Umbilical cord (tissue), 2 donors: ENCODE results near the gene NHEJ1. TPM values are rescaled to one million over a fixed set of nuclear protein-coding genes. Genes with fewer than 3 reads are reported as not detected.

Source experiments
- DNase-seq: peaks from one replicate; pipeline ENCODE4 v3.0.0-alpha.2; 2015; ENCODE audit warnings: low spot score
- total RNA-seq: library from RNA; depleted of rRNA; stranded (reverse); fragments of >200 nt; gene quantifications from one replicate; pipeline ENCODE4 v1.2.3, GENCODE V29; 2014; ENCODE audit warnings: low replicate concordance; ENCODE audit not compliant: insufficient read depth

The NHEJ1 gene
- total RNA-seq, 1 donor from 2014 or later, result 13.0 TPM

DNA sequence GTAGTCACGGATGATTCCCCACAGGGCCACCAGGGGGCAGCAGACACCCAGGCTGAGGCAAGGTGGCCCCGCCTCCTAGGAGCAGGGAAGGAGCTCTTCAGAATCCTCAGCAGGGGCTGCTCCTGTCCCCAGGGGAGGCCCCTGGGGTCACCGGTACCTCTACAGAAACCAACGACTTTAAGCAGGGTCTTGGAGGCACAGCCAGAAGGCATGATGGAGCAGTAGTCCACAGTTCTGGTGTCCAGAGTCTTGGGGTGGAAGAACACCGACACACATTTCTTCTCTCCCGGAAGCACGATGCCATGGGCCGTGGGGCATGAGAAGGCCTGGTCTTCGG, 130.8 kb downstream of the NHEJ1 start:
- DNase-seq, result peak; percentile 76

DNA sequence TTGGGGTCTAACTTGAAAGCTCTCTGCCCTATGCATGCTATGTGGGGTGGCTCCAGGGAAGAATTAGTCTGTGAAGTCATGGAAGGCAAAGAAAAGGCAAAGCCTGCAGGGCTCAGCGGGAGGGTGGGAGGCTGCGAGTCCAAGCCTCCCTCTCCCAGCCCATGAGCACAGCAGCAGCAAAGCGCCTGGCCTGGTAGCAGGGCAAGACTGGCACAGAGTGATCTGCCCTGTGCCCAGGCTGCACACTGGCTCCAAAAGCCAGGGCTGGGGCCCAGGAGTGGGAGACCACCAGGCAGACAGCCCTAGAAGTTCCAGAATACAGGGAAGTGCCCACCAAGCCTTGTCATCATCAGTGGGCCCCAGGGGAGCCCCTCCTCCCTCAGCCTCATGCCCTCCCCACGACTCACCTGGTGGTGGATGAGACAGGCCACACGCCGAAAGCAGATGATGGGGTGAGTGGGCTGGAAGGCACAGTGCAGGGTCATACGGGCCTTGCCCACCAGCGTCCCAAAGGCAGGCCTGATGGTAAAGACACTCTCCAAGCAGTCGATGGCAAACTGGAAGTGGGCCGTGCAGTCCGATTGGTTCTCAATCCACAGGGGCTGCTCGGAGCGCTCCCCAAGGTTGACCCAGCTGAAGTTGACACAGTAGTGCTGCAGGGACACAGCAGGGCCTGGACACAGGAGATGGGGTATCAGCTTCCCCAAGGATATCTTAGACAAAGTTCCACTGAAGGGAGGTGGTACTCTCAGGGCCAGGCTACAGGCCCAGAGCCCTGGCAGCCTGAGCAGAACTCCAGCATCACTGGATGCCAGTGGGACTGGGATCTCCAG, 131.4 kb downstream of the NHEJ1 start:
- no peak for DNase-seq

DNA sequence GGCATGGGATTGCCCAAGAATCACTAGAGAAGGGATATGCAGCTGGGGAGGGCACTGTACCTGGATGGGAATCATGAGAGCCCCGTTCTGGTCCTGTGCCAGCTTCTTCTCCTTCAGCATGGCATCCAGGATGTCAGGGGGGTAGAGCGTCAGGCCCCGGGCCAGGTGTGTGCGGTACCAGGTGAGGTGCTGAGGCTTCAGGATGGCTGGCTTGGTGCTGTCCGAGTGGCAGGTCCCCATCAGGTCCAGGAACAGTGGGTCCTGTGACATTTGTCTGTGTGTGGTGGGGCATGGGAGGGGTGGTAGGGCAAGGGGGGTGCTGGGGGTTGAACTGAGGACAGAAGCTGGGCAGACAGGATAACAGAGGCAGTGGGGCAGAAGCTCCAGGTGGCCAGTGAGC, 132.5 kb downstream of the NHEJ1 start:
- no peak for DNase-seq

DNA sequence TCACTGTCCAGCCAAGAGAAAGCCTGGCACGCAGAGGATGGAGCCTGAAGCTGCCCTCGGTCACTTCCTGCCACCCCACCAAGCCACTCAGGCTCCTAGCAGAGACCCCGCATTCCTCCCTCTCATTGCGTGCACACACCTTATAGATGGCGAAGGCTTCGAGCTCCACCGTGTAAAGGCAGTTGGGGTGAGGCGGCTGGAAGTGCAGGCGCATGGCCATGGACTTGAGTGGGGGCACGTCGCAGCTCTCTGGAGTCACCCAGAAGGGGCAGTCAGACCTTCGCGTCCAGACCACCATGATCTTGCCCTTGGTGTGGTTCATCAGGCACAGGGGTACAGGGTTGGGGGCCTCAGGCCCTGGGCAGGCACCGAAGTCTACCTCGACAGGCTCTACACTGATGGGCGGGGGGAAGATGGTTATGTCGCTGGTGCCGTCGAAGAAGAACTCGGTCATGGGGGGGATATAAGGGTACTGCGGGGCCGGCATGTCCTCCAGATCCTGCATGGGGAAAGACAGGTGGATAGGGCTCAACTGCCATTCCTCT, 133.0 kb downstream of the NHEJ1 start:
- no peak for DNase-seq

DNA sequence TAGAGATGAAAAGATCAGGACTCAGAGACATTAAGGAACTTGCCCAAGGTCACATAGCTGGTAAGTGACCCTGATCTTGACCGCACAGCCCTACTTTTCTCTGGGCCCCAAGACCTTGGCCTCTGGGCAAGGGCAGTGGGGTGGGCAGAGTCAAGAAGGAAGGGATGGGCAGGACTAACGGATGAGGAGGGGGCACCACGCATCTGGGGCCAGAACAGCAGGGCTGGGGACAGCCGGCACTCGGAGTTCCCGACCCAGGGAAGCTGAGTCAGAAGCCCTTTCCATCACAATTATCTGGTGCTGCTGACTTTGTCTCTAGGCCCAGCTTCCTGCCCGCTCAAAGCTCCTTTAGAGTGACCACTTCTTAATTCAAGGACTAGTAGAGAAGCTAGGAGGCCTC, 133.7 kb downstream of the NHEJ1 start:
- DNase-seq, result no peak

DNA sequence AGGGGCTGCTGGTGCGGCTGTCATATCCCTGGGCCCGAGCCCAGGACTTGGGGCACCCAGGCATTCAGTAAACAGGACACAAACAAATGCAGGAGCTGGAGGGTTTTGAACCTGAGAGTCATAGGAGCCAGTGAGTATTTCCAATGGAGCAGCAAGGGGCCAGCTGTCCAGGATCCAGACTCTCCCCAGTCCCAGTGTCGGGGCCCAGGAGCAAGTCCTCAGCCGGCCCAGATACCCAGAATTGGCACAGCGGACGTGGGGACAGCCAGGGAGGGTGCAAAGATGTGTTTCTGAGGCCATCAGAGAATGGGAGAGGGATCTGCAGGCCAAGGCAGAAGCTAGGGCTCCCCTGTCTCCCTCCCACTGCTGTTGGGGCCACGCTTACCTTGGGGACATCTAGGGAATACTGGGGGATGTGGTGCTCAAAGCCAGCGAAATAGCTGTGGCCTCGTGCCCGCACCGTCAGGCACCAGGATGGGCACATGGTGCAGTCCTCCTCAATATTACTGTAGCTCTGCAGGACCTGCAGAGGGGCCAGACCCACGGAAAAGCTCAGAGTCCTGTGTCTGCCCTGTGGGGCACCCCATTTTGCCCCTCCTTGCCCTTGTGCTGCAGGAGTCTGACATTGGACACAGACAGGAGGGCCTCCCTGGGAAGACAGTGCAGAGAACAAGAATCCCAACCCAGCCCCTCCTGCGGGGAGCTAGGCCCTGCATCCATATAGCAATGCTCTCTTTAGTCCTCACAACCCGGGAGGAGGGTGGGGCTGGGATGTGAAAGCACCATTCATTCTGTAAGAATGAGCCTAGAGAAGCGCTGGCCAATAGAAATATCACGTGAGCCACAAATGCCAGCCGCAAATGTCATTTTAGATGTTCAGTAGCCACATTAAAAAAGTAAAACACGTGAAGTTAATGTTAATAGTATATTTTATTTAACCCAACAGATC, 134.7 kb downstream of the NHEJ1 start:
- DNase-seq, result no peak

Other genes starting within 250 kb of the NHEJ1 start
- gene CDK5R2, start 201.1 kb downstream of the NHEJ1 start, total RNA-seq, result not detected
- not detected for gene FEV, start 175.6 kb downstream of the NHEJ1 start, total RNA-seq
- gene CRYBA2, start 167.4 kb downstream of the NHEJ1 start, total RNA-seq, result not detected
- gene CFAP65, start 119.3 kb downstream of the NHEJ1 start, total RNA-seq, result 2.9 TPM
- not detected for gene IHH, start 99.9 kb downstream of the NHEJ1 start, total RNA-seq
- not detected for gene SLC23A3, start 9.2 kb upstream of the NHEJ1 start, total RNA-seq
- 20.5 TPM for gene CNPPD1, start 16.1 kb upstream of the NHEJ1 start, total RNA-seq
- gene RETREG2, start 17.5 kb upstream of the NHEJ1 start, total RNA-seq, result 40.9 TPM
- gene ZFAND2B, start 46.0 kb upstream of the NHEJ1 start, total RNA-seq, result 20.5 TPM
- gene ABCB6, start 58.1 kb upstream of the NHEJ1 start, total RNA-seq, result 34.2 TPM
- gene ATG9A, start 68.8 kb upstream of the NHEJ1 start, total RNA-seq, result 83.3 TPM
- 27.9 TPM for gene ANKZF1, start 69.0 kb upstream of the NHEJ1 start, total RNA-seq
- gene GLB1L, start 84.6 kb upstream of the NHEJ1 start, total RNA-seq, result 12.0 TPM
- gene STK16, start 84.7 kb upstream of the NHEJ1 start, total RNA-seq, result 24.1 TPM
- gene TUBA4B, start 92.4 kb upstream of the NHEJ1 start, total RNA-seq, result 0.72 TPM
- gene TUBA4A, start 93.1 kb upstream of the NHEJ1 start, total RNA-seq, result 21.7 TPM
- gene DNAJB2, start 118.6 kb upstream of the NHEJ1 start, total RNA-seq, result 45.0 TPM
- 5.5 TPM for gene PTPRN, start 148.6 kb upstream of the NHEJ1 start, total RNA-seq
- not detected for gene RESP18, start 171.9 kb upstream of the NHEJ1 start, total RNA-seq
- gene DNPEP, start 227.1 kb upstream of the NHEJ1 start, total RNA-seq, result 26.0 TPM